Ishikawa (cell line): ENCODE results near the gene CAMTA1.

Experiments
- CEBPB ChIP-seq: IDR thresholded peaks from 2 replicates; pipeline ENCODE4 v1.6.1; 2012
- CREB1 ChIP-seq: IDR thresholded peaks from 2 replicates; pipeline ENCODE4 v1.6.1; 2012; ENCODE audit warnings: low read depth
- EGR1 ChIP-seq: IDR thresholded peaks from 2 replicates; pipeline ENCODE4 v1.6.1; 2012
- EP300 ChIP-seq: IDR thresholded peaks from 2 replicates; pipeline ENCODE4 v1.6.1; 2012; ENCODE audit warnings: borderline replicate concordance
- FOXM1 ChIP-seq: IDR thresholded peaks from 2 replicates; pipeline ENCODE4 v1.6.1; 2012; ENCODE audit warnings: low read depth, borderline replicate concordance
- NFIC ChIP-seq: IDR thresholded peaks from 2 replicates; pipeline ENCODE4 v1.6.1; 2012
- RAD21 ChIP-seq: IDR thresholded peaks from 2 replicates; pipeline ENCODE4 v1.6.1; 2012; ENCODE audit warnings: low read depth
- REST ChIP-seq: IDR thresholded peaks from 2 replicates; pipeline ENCODE4 v1.6.1; 2012; ENCODE audit warnings: low read depth, mild to moderate bottlenecking
- TAF1 ChIP-seq: IDR thresholded peaks from 2 replicates; pipeline ENCODE4 v1.6.1; 2012; ENCODE audit warnings: low read depth, mild to moderate bottlenecking
- TCF12 ChIP-seq: IDR thresholded peaks from 2 replicates; pipeline ENCODE4 v1.6.1; 2012; ENCODE audit warnings: low read depth
- TEAD4 ChIP-seq: IDR thresholded peaks from 2 replicates; pipeline ENCODE4 v1.6.1; 2012
- USF1 ChIP-seq: IDR thresholded peaks from 2 replicates; pipeline ENCODE4 v1.6.1; 2012
- YY1 ChIP-seq: IDR thresholded peaks from 2 replicates; pipeline ENCODE4 v1.6.1; 2012; ENCODE audit warnings: low read depth
- ZBTB7A ChIP-seq: IDR thresholded peaks from 2 replicates; pipeline ENCODE4 v1.6.1; 2012; ENCODE audit warnings: low read depth
- TF ChIP-seq, protein P1 (sequence below): IDR thresholded peaks from 2 replicates; pipeline ENCODE4 v1.6.1; 2012

CAMTA1 gene

GRCh38 chr1:6872573-6873261 lies 87.5 kb downstream of the CAMTA1 start:
- TF ChIP-seq YY1 (no peak), REST (no peak), TCF12 (no peak), ZBTB7A (no peak), USF1 (no peak), EGR1 (no peak), RAD21 (no peak), CREB1 (no peak), TEAD4 (no peak), CEBPB (no peak)

DNA sequence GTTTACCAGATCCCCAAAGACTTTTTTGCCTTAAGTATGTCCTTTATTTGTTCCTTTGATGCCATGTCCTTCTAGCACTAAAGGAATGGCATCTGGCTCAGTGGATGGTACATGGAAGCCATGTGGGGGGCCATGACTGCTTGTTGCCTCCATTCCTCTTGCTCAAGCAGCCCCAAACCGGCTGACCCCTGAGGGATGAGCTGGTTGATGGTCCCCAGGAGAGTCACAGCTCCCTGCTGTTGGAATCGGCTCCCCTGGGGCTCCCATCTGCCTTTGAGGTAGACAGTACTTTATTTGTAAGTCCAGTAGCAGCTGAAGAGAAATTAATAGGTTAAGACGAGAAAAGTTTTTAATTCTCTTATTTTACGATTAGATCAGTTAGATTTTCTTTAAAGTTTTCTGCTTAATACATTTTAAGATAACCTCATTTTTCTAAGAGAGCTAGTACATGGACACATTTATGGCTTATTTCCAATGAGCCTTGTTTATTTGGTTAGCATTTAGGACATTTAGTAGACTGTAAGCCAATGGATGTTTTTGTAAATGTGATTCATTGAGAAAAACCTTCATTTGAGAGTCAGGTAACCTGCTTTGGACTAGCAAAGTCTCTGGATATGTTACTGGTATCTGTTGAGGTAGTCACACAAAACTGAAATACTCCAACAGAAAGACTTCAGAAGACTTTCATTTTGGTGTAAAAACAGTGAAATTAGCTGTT lies 88.2 kb downstream of the CAMTA1 start:
- TF ChIP-seq TAF1 (no peak), CEBPB (no peak), REST (no peak), ZBTB7A (no peak), YY1 (no peak), EP300 (no peak), RAD21 (no peak), NFIC (no peak), USF1 (no peak), EGR1 (no peak), FOXM1 (no peak), CREB1 (no peak), TEAD4 (no peak), TCF12 (no peak)
- TF ChIP-seq, protein P1, sequence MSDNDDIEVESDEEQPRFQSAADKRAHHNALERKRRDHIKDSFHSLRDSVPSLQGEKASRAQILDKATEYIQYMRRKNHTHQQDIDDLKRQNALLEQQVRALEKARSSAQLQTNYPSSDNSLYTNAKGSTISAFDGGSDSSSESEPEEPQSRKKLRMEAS = no peak

GRCh38 chr1:6874298-6874697 lies 89.0 kb downstream of the CAMTA1 start:
- TF ChIP-seq CEBPB = no peak
- TF ChIP-seq EP300 = no peak
- TF ChIP-seq TAF1 = no peak
- no peak for TF ChIP-seq RAD21
- TF ChIP-seq ZBTB7A = no peak
- no peak for TF ChIP-seq USF1
- TF ChIP-seq FOXM1 = no peak
- no peak for TF ChIP-seq REST
- no peak for TF ChIP-seq NFIC
- TF ChIP-seq YY1 = no peak
